IgD-negative memory B cell (primary cell): ENCODE measurements around the gene TRAPPC11. TPM values are rescaled to one million over a fixed set of nuclear protein-coding genes. Genes with fewer than 3 reads are reported as not detected.
A peak's percentile ranks its signal among the peaks of the same experiment; 100 is the strongest.
"Not testable (repeated sequence)": the region's sequence is repeated elsewhere in the genome, so short reads cannot be mapped to it uniquely, and the experiment has no call there.

Source experiments
- H3K27ac Mint-ChIP-seq, 3 donors: one replicate each; pipeline ENCODE4 v1.8.0; 2020 to 2022; ENCODE audit warnings: mild to moderate bottlenecking in 3 of 3, mixed read lengths in 3 of 3, moderate library complexity in 1 of 3
- H3K27me3 Mint-ChIP-seq: one replicate; pipeline ENCODE4 v1.8.0; 2021; ENCODE audit warnings: mixed read lengths
- H3K36me3 Mint-ChIP-seq: one replicate; pipeline ENCODE4 v1.8.0; 2020; ENCODE audit warnings: mild to moderate bottlenecking, mixed read lengths
- H3K4me1 Mint-ChIP-seq, 3 donors: one replicate each; pipeline ENCODE4 v1.8.0; 2020 to 2022; ENCODE audit warnings: mixed read lengths in 3 of 3, mild to moderate bottlenecking in 1 of 3
- H3K4me3 Mint-ChIP-seq, 4 donors: one replicate each; pipeline ENCODE4 v1.8.0; 2020 to 2022; ENCODE audit warnings: mild to moderate bottlenecking in 4 of 4, mixed read lengths in 4 of 4, moderate library complexity in 3 of 4
- H3K9me3 Mint-ChIP-seq, 3 donors: one replicate each; pipeline ENCODE4 v1.8.0; 2020 to 2021; ENCODE audit warnings: mixed read lengths in 3 of 3, mild to moderate bottlenecking in 1 of 3
- polyA plus RNA-seq: library from polyadenylated mRNA; unstranded; fragments of 300-500 nt; fragmentation: Illumina TruSeq; gene quantifications from one replicate; pipeline ENCODE4 v1.2.3, GENCODE V29; 2021

Gene TRAPPC11
- polyA plus RNA-seq = 19.5 TPM

DNA sequence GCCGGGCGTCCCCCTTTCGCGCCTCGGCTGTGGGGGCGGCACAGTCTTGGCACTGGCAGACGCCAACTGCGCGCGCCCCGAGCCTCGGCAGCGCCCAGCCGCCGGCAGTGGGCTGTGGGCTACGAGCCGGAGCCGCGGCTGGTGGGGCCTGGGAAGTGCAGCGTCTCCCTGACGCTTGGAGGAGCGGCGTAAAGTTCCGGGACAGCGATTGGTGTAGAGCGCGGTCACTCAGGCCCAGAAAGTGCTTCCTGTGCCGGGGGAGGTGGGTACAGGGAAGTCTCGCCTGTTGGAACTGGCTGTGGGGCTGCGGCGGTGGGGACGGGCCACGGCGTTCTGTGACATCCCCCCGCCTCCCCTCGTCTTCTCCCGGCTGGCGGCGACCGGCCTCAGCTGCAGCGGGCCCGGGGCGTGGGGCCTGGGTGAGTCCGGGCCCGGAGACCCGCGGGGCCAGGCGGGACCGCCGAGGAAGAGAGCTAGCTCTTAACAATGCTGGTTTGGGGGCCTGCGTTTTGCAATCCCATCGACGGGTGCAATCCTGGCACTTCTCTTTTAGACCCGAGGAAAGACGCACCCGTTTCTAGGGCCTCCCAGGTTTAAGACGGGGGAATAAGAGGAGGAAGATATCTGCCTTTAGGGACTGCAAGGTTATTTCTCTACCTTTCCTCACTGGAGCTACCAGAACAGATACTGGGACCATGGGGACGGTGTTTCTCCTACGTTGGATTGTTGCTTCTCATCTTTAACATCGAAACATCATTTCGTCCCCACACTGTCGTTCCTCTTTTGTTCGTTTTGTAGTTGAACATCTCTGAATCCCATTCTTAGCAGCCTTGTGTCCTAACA lies at the start of gene TRAPPC11, which contains the start of gene RWDD4:
TRAPPC11 (plus strand) TSS at position 265 of the 843 bp plus-strand sequence. CDS start 4,575 bp downstream, outside the sequence.
RWDD4 (minus strand) TSS at position 157 of the 843 bp plus-strand sequence. CDS start 233 bp downstream, outside the sequence.
- peak within 1 kb of the TSS; percentile 84 to 96 (median 94) for H3K27ac Mint-ChIP-seq
- peaks cover 29 to 34% (median 30%) of the 10 kb centered on the region in 3 donors for H3K4me1 Mint-ChIP-seq

DNA sequence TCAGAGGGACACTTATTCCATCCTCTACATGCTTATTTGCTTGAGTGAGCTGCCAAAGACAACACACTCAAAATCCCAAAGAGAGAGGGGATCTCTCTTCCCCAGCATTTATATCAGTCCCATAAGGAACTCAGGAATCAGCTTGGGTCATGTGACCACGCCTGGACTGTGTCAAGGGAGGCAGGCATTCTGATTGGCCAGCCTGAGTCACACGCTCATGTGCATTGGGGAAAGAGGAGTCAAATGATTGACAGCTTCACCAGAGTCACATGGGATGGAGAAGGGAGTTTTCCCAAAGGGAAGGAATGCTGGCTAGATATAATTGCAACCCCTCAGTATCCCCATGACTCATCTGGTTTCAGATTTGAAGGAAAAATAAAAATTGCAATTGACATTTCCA lies 49.1 kb upstream of the TRAPPC11 start:
- H3K9me3 Mint-ChIP-seq = no peaks in the 10 kb centered on the region
- peak overlapping the region in 1 of 4 donors; percentile 43 for H3K4me3 Mint-ChIP-seq
- no peak overlapping the region for H3K27ac Mint-ChIP-seq
- no peaks in the 10 kb centered on the region for H3K36me3 Mint-ChIP-seq
- H3K4me1 Mint-ChIP-seq = no peaks in the 10 kb centered on the region
- H3K27me3 Mint-ChIP-seq = peaks cover 4% of the 10 kb centered on the region

More for the DNA sequence above, at the start of gene TRAPPC11, which contains the start of gene RWDD4:
- Mint-ChIP-seq H3K4me3 (peak within 1 kb of the TSS; percentile 93 to 97 (median 96)), H3K36me3 (peaks cover 3% of the 10 kb centered on the region), H3K9me3 (no peaks in the 10 kb centered on the region), H3K27me3 (no peaks in the 10 kb centered on the region)

DNA sequence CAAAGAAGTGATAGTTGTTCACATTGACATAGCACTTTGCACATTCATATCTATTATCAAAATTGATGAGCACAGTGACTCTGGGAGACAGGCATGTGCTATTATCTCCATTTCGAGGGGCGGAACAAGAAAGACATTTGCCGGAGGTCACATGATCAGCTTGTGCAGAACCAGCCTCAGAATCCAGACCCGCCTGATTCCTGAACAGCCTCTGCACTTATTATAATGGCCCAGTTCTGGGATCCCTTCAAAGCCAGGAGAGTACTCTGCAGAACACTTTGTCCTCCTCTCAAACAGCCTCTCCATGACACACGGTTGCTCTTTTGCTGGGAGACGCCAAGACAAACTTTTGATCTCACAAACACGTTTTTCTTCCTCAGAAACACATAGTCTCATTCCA lies 48.5 kb upstream of the TRAPPC11 start:
- Mint-ChIP-seq H3K9me3 (no peaks in the 10 kb centered on the region), H3K36me3 (no peaks in the 10 kb centered on the region), H3K27me3 (peaks cover 4% of the 10 kb centered on the region), H3K4me3 (no peak overlapping the region), H3K27ac (no peak overlapping the region), H3K4me1 (no peaks in the 10 kb centered on the region)

DNA sequence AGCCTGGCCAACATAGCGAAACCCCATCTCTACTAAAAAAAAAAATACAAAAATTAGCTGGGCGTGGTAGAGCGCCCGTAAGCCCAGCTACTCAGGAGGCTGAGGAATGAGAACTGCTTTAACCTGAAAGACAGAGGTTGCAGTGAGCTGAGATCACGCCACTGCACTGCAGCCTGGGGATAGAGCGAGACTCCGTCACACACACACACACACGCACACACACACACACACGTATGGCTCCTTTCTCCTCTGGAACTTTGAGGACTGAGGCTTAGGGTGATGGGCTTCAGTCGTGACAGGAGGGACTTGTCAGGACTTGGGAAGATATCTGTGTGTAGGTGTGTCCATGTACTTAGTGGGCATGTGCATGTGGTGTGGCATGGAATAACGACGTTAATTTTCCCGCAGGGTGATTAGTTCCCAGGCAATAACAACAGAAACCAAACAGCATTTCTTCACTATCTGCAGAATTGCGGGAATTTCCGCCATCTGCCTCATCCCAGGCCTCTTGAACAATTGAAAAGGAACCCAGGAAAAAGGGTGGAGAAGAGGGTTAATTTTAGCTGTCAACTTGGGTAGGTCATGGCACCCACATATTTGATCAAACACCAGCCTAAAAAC lies 47.8 kb upstream of the TRAPPC11 start:
- H3K27me3 Mint-ChIP-seq = peaks cover 5% of the 10 kb centered on the region

DNA sequence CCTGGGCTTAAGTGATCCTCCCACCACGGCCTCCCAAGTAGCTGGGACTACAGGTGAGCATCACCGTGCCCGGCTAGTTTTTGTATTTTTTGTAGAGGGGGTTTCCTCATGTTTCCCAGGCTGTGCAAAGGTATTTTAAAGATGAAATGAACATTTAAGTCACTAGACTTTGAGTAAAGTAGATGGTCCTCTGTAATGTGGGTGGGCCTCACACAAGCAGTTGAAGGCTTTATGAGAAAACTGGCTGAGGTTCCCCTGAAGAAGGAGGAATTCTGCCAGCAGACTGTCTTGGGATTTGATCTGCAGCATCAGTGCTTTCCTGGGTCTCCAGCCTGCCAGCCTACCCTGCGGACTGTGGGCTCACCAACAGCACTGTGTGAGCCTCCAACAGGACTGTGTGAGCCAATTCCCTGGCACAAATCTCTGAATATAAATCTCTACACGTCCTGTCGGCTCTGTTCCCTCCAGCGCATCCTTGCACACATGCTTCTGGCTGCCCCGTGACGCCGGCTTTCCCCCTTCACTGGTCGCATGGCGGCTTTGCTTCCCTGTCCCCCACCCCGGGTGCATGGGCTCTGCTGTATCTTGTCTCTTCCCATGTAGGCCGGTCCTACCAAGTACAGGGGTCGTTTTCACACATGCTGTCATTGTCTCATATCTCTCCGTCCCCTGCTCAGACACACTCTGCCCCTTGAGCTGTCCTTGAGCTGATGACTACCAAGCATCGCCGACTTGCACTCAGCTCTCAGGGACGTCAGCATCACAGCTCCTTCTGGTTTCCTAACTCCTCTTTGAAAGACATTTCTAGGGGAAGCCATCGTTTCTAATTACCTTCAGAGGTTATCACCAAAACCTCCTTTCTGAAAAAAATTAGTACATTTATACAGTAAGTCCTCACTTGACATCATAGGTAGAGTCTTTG lies 46.5 kb upstream of the TRAPPC11 start:
- Mint-ChIP-seq H3K4me1 (no peaks in the 10 kb centered on the region), H3K9me3 (peaks cover 0 to 2% (median 0%) of the 10 kb centered on the region in 3 donors), H3K4me3 (no peak overlapping the region), H3K36me3 (no peaks in the 10 kb centered on the region), H3K27ac (no peak overlapping the region), H3K27me3 (peaks cover 5% of the 10 kb centered on the region)

More for the DNA sequence above, 47.8 kb upstream of the TRAPPC11 start:
- no peaks in the 10 kb centered on the region for H3K36me3 Mint-ChIP-seq
- H3K4me1 Mint-ChIP-seq = no peaks in the 10 kb centered on the region
- H3K4me3 Mint-ChIP-seq = no peak overlapping the region
- no peak overlapping the region for H3K27ac Mint-ChIP-seq
- H3K9me3 Mint-ChIP-seq = no peaks in the 10 kb centered on the region

DNA sequence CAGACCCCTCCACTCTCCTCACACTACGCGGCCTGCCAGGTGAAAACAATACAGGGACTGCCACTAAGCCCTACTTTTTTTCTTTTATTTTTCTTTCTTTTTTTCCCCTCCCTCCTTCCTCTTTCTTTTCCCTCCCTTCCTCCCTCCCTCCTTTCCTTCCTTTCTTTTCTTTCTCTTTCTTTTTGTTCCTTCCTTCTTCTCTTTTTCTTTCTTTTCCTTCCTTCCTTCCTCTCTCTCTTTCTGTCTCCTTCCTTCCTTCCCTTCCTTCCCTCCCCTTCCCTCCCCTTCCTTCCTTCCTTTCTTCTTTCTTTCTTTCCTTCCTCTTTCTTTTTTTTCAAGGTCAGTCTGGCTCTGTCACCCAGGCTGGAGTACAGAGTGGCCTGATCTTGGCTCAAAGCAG lies 42.0 kb upstream of the TRAPPC11 start:
- no peak overlapping the region for H3K27ac Mint-ChIP-seq
- H3K4me3 Mint-ChIP-seq = no peak overlapping the region
- peaks cover 0 to 1% (median 0%) of the 10 kb centered on the region in 3 donors for H3K4me1 Mint-ChIP-seq
- peaks cover 9% of the 10 kb centered on the region for H3K27me3 Mint-ChIP-seq
- peaks cover 0 to 2% (median 0%) of the 10 kb centered on the region in 3 donors for H3K9me3 Mint-ChIP-seq
- no peaks in the 10 kb centered on the region for H3K36me3 Mint-ChIP-seq

DNA sequence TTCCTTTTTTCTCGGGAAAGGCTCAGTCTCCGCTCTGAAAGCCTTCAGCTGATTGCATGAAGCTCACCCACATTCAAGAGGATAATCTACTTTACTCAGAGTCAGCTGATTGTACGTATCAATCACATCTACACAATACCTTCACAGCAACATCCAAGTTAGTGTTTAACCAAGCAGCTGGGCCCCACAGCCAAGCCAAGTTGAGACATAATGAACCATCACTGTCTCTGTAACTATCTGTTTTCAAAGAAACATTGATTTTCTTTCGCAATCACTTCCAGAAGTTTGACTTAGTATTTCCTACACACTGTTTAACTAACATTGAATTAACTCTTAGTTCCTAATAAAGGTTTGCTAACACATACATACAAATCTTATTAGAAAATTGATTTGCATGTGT lies 40.4 kb upstream of the TRAPPC11 start:
- Mint-ChIP-seq H3K4me3 (no peak overlapping the region), H3K36me3 (no peaks in the 10 kb centered on the region), H3K27ac (no peak overlapping the region), H3K4me1 (peaks cover 0 to 1% (median 0%) of the 10 kb centered on the region in 3 donors), H3K27me3 (peaks cover 10% of the 10 kb centered on the region), H3K9me3 (peaks cover 0 to 2% (median 0%) of the 10 kb centered on the region in 3 donors)

DNA sequence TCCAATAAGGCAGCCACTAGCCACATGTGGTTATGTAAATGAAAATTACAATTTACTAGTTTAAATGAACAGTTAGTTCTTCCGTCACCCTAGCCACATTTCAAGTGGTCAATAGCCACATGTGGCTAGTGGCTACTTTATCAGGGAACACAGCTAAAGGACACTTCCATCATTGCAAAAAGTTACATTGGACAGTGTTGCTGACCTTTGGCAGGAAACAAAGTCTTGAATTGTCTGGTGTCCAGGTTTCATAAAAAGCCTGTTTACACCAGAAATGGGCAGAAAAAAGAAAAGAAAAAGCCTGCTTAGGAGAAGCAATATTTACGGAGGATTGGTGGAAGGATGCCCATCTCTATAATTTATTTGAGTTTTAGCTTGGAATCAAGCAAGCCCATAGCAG lies 38.7 kb upstream of the TRAPPC11 start:
- H3K9me3 Mint-ChIP-seq = peaks cover 0 to 2% (median 0%) of the 10 kb centered on the region in 3 donors
- no peaks in the 10 kb centered on the region for H3K36me3 Mint-ChIP-seq
- H3K4me3 Mint-ChIP-seq = no peak overlapping the region
- H3K4me1 Mint-ChIP-seq = peaks cover 0 to 1% (median 0%) of the 10 kb centered on the region in 3 donors
- H3K27ac Mint-ChIP-seq = no peak overlapping the region
- peaks cover 11% of the 10 kb centered on the region for H3K27me3 Mint-ChIP-seq

DNA sequence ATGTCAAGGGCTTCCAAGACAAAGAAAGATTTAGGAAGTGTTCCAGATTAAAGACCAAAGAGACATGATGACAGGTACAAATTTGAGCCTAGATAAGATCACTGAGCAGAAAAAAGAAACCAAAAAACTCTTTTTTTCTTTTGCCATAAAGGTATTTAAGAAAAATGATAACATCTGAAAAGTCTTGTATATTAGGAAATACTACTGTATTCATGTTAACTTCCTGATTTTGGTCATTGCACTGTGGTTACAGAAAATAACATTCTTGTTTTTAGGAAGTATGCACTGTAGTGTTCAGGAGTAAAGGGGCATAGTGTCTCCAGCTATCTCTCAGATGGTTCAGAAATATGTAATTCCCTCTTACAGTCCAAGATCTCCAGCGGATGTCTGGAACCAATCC lies 37.2 kb upstream of the TRAPPC11 start:
- H3K27me3 Mint-ChIP-seq = peaks cover 10% of the 10 kb centered on the region
- H3K4me1 Mint-ChIP-seq = peaks cover 0 to 1% (median 0%) of the 10 kb centered on the region in 3 donors
- H3K36me3 Mint-ChIP-seq = no peaks in the 10 kb centered on the region
- H3K27ac Mint-ChIP-seq = no peak overlapping the region
- H3K9me3 Mint-ChIP-seq = peaks cover 0 to 2% (median 0%) of the 10 kb centered on the region in 3 donors
- H3K4me3 Mint-ChIP-seq = no peak overlapping the region

DNA sequence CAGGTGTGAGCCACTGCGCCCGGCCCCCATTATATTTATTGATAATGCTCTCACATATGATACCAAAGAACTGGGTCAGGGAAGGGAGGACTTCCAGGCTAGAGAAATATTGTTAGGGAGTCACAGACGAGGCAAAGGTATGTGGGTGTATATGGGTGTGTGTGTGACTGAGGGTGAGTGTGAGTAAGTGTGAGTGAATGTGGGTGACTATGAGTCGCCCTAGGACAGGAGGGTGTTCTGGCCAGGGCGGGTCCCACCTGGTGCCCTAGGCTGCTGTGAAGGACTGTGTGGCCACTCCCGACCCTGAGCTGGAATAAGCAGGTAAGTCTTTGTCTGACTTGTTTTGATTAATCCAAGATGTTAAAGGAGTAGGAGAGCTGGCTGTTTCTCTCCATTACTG lies 34.5 kb upstream of the TRAPPC11 start:
- H3K4me1 Mint-ChIP-seq = peaks cover 0 to 1% (median 0%) of the 10 kb centered on the region in 3 donors
- no peaks in the 10 kb centered on the region for H3K9me3 Mint-ChIP-seq
- H3K27me3 Mint-ChIP-seq = peaks cover 12% of the 10 kb centered on the region
- no peak overlapping the region for H3K4me3 Mint-ChIP-seq
- no peak overlapping the region for H3K27ac Mint-ChIP-seq
- no peaks in the 10 kb centered on the region for H3K36me3 Mint-ChIP-seq

DNA sequence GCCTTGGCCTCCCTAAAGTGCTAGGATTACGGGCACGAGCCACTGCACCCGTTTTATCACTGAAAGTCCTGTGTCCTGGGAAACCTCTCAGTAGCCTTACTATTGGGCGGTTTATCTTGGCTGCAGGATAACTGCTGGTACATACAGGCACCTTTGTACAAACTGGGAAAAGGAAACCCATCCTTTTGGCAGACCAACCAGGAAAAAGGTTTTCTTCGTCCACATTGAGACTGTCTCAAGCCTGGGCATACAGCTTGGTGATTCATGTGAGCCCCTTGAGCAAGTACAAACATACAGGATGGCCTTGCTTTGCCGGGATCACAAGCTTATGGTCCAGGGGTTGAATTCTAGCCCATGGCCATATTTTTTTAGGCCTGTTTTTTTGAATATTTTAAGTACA lies 32.9 kb upstream of the TRAPPC11 start:
- Mint-ChIP-seq H3K36me3 (no peaks in the 10 kb centered on the region), H3K4me3 (no peak overlapping the region), H3K27ac (no peak overlapping the region), H3K9me3 (no peaks in the 10 kb centered on the region), H3K4me1 (peaks cover 0 to 1% (median 0%) of the 10 kb centered on the region in 3 donors), H3K27me3 (peaks cover 8% of the 10 kb centered on the region)

DNA sequence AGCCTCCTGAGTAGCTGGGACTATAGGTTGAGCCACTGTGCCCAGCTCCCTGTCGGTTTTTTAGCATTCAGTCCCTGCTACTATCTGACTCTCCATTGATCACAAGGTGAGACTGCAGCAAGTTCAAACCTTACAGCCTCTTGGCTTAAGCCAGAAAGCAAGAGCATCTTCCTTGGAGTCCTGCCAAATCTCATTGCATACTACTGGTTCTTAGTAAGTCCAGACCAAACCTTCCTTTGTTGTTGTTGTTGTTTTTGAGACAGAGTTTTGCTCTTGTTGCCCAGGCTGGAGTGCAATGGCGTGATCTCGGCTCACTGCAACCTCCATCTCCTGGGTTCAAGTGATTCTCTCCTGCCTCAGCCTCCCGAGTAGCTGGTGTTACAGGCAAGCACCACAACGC lies 31.8 kb upstream of the TRAPPC11 start:
- H3K9me3 Mint-ChIP-seq, H3K27me3 Mint-ChIP-seq, H3K4me3 Mint-ChIP-seq, H3K27ac Mint-ChIP-seq, H3K36me3 Mint-ChIP-seq, H3K4me1 Mint-ChIP-seq: not testable (repeated sequence)

DNA sequence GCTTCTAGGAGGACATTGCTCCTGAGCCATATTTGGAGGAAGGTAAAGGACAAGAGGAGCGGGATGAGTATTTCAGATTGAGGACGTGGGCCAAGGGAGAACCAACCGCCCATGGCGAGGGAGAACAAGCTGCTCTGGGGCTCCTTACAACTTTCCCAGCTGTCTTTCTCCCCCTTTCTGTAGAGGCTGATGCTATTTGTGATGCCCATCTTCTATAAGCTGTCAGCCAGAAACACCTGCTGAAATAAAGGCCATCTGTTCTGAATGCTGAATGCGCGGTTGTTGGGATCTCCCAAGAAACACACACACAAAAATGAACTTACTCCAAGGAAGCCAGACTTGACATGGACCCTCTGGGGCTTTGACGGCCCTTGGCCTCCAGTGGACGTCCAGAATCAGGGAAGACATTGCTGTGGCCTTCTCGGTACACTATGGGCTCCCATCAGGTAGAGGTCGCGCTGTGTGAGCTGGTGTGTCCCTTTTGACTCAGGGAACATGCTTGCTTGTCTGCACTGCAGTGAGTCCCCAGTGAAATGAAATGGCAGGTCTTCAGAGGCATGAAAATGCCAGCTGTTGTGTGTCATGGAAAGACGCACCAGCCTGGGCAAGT lies 31.0 kb upstream of the TRAPPC11 start:
- H3K27ac Mint-ChIP-seq = no peak overlapping the region
- no peaks in the 10 kb centered on the region for H3K36me3 Mint-ChIP-seq
- H3K4me3 Mint-ChIP-seq = no peak overlapping the region
- no peaks in the 10 kb centered on the region for H3K9me3 Mint-ChIP-seq
- H3K4me1 Mint-ChIP-seq = no peaks in the 10 kb centered on the region
- peaks cover 8% of the 10 kb centered on the region for H3K27me3 Mint-ChIP-seq

DNA sequence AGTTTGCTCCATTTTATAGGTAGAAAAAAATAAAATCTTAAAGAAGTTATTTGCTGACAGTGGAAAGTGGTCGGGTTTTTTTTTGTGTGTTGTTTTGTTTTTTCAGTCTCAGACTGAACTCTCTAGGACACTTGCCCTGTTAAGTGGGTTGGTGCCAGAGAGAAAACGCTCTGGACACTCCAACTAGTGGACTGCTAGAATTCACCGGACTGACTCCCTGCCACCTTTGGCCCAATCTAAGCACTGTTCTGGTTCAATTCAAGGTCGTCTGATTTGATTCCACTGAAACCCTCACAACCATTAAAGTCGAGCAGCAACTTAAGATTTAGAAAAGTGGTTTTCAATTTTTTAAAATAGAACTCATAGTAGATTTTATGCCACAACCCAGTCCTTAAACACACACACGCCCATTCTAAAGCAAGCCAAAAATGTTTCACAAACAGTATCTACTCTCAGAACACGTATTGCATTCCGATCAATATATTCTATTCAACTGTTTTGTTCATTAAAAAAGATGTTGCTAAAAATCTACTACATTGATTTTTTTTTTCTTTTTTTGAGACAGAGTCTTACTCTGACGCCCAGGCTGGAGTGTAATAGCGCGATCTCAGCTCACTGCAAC lies 27.4 kb upstream of the TRAPPC11 start:
- no peaks in the 10 kb centered on the region for H3K36me3 Mint-ChIP-seq
- no peak overlapping the region for H3K4me3 Mint-ChIP-seq
- peaks cover 7% of the 10 kb centered on the region for H3K27me3 Mint-ChIP-seq
- no peaks in the 10 kb centered on the region for H3K9me3 Mint-ChIP-seq
- no peak overlapping the region for H3K27ac Mint-ChIP-seq
- peaks cover 0 to under 1% (median 0%) of the 10 kb centered on the region in 3 donors for H3K4me1 Mint-ChIP-seq
